Gastroesophageal sphincter (tissue), 3 donors: ENCODE results near the gene SRP14.

ENCODE experiments used
- CTCF ChIP-seq, 4 experiments: fragments of 200-600 bp in 2 of 4; fragments of 450-650 bp in 2 of 4; sonication (generic) in 1 of 4; IDR thresholded peaks; one replicate each; pipeline ENCODE4 v1.5.1; 2017 to 2019; ENCODE audit warnings: antibody characterized with exemption in 4 of 4, mild to moderate bottlenecking in 2 of 4, moderate library complexity in 2 of 4
- POLR2A ChIP-seq, 2 donors: fragments of 450-650 bp; IDR thresholded peaks; one replicate each; pipeline ENCODE4 v1.6.1; 2017; ENCODE audit warnings: antibody characterized with exemption in 2 of 2, mild to moderate bottlenecking in 2 of 2, moderate library complexity in 1 of 2
- POLR2AphosphoS5 ChIP-seq: sonication (generic); formaldehyde crosslinking; IDR thresholded peaks from one replicate; pipeline ENCODE4 v1.6.1; 2017; ENCODE audit warnings: antibody characterized with exemption

GRCh38 chr15:40047415-40048210 is 8.6 kb upstream of the SRP14 start:
- TF ChIP-seq CTCF (IDR thresholded peaks at IDR 0.05) (no peak), POLR2A (IDR thresholded peaks at IDR 0.05) (no peak), POLR2AphosphoS5 (peak; percentile 30)
